ENCODE measurements around the gene ADAMTSL2. TPM values are rescaled to one million over a fixed set of nuclear protein-coding genes. Genes with fewer than 3 reads are reported as not detected.

ADAMTSL2 gene
- total RNA-seq, 1 donor from 2014 or later, result not detected

DNA sequence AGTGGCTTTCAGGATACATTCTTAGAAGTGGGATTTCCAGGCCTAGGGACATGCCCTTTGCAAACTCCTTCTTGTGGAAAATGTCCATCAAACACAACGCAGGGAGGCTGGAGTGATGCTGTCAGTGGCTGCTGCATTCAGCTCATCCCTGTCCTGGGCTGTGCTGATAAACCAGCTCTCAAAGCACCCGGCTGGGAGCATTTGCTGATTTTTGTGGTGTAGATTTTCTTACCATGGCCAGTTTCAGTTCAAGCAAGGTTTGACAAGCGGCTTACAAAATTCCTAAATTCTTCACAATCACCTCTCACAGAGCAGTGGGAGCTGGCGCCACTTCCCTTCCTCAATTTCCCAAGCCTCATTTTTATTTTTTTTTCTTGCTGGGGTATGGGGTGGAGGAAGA lies 46.5 kb downstream of the ADAMTSL2 start:
- no peak for DNase-seq (ENCODE audit: low read depth)
- TF ChIP-seq, protein P1, sequence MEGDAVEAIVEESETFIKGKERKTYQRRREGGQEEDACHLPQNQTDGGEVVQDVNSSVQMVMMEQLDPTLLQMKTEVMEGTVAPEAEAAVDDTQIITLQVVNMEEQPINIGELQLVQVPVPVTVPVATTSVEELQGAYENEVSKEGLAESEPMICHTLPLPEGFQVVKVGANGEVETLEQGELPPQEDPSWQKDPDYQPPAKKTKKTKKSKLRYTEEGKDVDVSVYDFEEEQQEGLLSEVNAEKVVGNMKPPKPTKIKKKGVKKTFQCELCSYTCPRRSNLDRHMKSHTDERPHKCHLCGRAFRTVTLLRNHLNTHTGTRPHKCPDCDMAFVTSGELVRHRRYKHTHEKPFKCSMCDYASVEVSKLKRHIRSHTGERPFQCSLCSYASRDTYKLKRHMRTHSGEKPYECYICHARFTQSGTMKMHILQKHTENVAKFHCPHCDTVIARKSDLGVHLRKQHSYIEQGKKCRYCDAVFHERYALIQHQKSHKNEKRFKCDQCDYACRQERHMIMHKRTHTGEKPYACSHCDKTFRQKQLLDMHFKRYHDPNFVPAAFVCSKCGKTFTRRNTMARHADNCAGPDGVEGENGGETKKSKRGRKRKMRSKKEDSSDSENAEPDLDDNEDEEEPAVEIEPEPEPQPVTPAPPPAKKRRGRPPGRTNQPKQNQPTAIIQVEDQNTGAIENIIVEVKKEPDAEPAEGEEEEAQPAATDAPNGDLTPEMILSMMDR (conservative IDR thresholded peaks at IDR 0.05; ENCODE audit: low read depth, low read length), result no peak
- H3K4me3 ChIP-seq (ENCODE audit: low read depth, low read length), result no peak overlapping the region

DNA sequence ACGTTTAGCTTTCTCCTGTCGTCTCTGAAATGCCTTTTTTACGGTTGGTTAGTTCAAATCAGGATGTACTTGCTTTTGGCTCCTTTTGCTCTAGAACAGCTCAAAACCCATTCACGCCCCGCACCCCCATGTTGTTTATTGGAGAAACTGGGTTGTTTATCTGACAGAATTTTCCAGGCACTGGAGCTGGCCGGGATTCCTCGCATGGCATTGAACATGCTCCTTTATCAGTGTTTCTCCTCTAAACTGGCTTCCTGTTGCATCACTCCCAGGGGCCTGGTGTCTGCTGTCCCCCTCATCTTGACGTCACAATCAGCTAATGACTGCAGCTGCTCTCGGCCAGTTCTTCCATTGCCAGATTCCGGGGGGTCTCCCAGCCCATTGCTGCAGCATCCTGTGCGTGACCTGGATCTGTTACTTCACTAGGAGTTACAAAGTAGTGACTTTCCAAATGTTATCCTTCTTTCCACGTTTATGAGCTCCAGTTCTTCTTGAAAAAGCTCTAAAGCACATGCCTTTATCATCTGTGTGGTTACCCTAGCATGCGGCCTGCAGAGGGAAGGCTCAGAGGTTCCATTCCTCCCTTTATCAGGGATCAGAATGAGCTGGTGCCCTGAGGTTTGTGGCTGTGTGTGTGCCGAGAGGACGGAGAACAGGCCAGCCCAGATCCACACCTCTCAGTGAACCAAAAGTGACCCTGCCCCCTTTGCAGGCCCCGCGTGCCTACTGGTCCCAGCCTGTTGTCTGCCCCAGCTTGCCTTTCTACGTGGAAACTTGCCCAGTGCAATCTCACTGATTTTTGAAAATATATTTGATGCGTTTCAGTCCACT lies 47.2 kb downstream of the ADAMTSL2 start:
- H3K4me3 ChIP-seq (ENCODE audit: low read depth, low read length), result no peak overlapping the region
- DNase-seq (ENCODE audit: low read depth), result no peak
- TF ChIP-seq, protein P1 (conservative IDR thresholded peaks at IDR 0.05; ENCODE audit: low read depth, low read length), result no peak

DNA sequence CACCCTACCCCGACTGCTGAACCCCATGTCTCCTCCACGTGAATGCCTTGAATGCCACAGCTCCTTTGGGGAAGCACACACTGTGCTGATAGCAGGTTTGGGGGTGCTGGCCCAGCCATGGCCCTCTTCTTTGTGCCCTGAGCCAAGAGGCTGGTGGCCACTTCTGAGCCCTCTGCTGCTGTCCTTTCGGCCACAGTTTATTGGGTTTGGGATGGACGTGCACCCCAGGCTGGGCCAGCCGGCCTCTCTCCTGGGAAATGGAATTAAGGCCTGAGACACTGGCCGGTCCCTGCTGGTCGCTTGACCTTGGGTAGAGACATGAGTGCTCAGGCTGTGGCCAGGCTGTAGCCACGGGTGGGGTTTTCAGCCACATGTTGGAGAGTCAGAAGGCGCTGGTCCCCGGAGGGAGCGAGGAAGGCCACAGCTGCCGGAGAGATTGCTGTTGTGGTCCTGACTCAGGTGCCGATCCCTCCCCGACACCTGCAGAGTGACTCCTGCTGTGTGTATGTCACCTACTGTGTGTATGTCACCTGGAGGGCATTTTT lies 48.1 kb downstream of the ADAMTSL2 start:
- TF ChIP-seq, protein P1 (conservative IDR thresholded peaks at IDR 0.05; ENCODE audit: low read depth, low read length), result no peak
- no peak for DNase-seq (ENCODE audit: low read depth)
- H3K4me3 ChIP-seq (ENCODE audit: low read depth, low read length), result no peak overlapping the region

DNA sequence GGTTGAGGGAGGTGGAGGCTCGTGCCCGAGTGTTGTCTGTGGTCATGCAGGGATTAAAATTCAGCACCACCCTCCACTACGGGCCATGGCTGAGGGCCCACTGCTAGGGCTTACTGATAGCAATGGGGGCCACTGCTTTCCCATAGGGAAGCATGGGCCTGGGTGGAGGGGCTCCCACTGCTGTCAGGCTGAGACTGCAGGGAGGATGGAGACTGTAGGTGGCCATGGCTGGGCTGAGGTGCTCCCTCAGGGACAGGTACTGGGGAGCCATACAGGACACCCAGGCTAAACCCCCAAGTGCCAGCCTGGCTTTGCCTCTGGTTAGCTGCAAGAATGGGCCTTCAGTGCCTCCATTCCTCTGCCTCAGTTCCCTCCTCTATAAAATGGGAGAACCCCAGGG lies 48.6 kb downstream of the ADAMTSL2 start:
- DNase-seq (ENCODE audit: low read depth), result no peak
- TF ChIP-seq, protein P1 (conservative IDR thresholded peaks at IDR 0.05; ENCODE audit: low read depth, low read length), result no peak
- H3K4me3 ChIP-seq (ENCODE audit: low read depth, low read length), result no peak overlapping the region

DNA sequence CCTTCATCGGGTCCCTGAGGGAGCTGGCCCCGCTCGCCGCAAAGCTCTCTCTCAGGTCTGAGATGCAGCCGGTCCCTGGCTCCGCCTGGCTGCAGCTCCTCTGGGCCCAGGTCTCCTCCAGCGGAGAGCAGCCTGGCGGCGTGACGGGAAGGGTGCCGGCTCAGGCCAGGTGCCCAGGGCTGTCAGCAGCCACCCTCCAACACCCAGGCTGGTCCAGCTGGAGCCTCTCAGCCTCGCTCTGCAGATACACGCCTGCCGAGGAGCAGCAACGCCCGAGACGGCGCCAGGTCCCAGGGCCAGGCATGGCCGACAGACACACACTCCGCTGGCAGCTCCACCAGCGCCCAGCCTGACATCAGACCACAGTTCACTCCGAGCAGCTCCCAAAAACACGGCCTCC lies 49.1 kb downstream of the ADAMTSL2 start:
- TF ChIP-seq, protein P1 (conservative IDR thresholded peaks at IDR 0.05; ENCODE audit: low read depth, low read length), result no peak
- no peak for DNase-seq (ENCODE audit: low read depth)
- no peak overlapping the region for H3K4me3 ChIP-seq (ENCODE audit: low read depth, low read length)

DNA sequence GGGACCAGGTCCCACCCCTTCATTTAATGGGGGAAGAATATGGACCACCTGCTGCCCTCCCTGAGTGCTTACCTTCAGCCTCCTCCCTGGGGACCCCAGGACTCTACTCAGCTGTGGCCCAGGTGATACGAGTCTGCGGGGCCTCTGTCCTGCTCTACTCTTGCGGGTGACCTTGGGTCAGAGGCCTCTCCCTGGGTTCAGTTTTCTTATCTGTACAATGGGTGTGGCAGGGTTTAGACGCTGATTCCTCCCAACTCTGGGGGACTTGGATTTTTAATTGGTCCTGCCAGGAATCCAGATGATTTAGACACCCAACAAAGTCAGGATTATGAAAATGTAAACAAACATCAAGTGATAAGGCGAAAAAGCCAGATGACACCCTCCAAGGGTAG lies 49.7 kb downstream of the ADAMTSL2 start:
- no peak for DNase-seq (ENCODE audit: low read depth)
- no peak overlapping the region for H3K4me3 ChIP-seq (ENCODE audit: low read depth, low read length)
- TF ChIP-seq, protein P1 (conservative IDR thresholded peaks at IDR 0.05; ENCODE audit: low read depth, low read length), result no peak
